K562 (cell line): ENCODE data around the gene ESPL1. TPM values are rescaled to one million over a fixed set of nuclear protein-coding genes. Genes with fewer than 3 reads are reported as not detected.

Experiments
- CHD1 ChIP-seq: fragments of 200-600 bp; sonication (generic); IDR thresholded peaks from one replicate; pipeline ENCODE4 v1.6.1; 2012; ENCODE audit warnings: mild to moderate bottlenecking, moderate library complexity, low read length, inconsistent platforms
- GATAD2B ChIP-seq: fragments of 450-650 bp; IDR thresholded peaks from 2 replicates; pipeline ENCODE4 v1.6.1; 2017; ENCODE audit warnings: mild to moderate bottlenecking, borderline replicate concordance
- HCFC1 ChIP-seq: IDR thresholded peaks from 2 replicates; pipeline ENCODE4 v1.6.1; 2012; ENCODE audit warnings: low read depth, low read length, improper control_type of control experiment
- POLR2A ChIP-seq: fragments of 450-650 bp; conservative IDR thresholded peaks from 2 replicates; pipeline ENCODE4 v1.6.1; 2016
- POLR3G ChIP-seq: IDR thresholded peaks from 2 replicates; pipeline ENCODE4 v1.6.1; 2011; ENCODE audit not compliant: insufficient read length, insufficient replicate concordance; ENCODE audit errors: extremely low read depth
- PRDM10 ChIP-seq: fragments of 450-650 bp; IDR thresholded peaks from 2 replicates; pipeline ENCODE4 v1.6.1; 2018; ENCODE audit not compliant: partially characterized antibody
- RAD51 ChIP-seq: fragments of 450-650 bp; IDR thresholded peaks from 2 replicates; pipeline ENCODE4 v1.7.1; 2016; ENCODE audit warnings: low read depth, mild to moderate bottlenecking, borderline replicate concordance
- REST ChIP-seq, 2 experiments: fragments of 450-650 bp; formaldehyde crosslinking in 1 of 2; IDR thresholded peaks; 2 replicates each; pipeline versions ENCODE4 v1.4.0 to v1.6.1; 2014 to 2020; ENCODE audit warnings: mild to moderate bottlenecking in 2 of 2, borderline replicate concordance in 1 of 2, low read depth in 1 of 2
- TOE1 ChIP-seq, 2 experiments: fragments of 450-650 bp in 1 of 2; sonication (generic) in 1 of 2; formaldehyde crosslinking in 1 of 2; IDR thresholded peaks; 2 replicates each; pipeline versions ENCODE4 v1.7.1 to v1.8.0; 2016 to 2022; ENCODE audit warnings: borderline replicate concordance in 2 of 2, mild to moderate bottlenecking in 2 of 2, antibody characterized with exemption in 1 of 2, inconsistent platforms in 1 of 2, low read depth in 1 of 2, missing genetic modification reagents in 1 of 2, moderate library complexity in 1 of 2
- U2AF2 ChIP-seq: fragments of 200-400 bp; formaldehyde crosslinking; optimal IDR thresholded peaks from 2 replicates; pipeline ENCODE3; 2017; ENCODE audit warnings: low read depth, mild to moderate bottlenecking, low read length
- ZNF175 ChIP-seq: fragments of 200-800 bp; sonication (Bioruptor generic); IDR thresholded peaks from 2 replicates; pipeline ENCODE4 v1.6.1; 2016; ENCODE audit warnings: low read depth, mild to moderate bottlenecking, missing genetic modification characterization, missing compliant biosample characterization
- ZNF644 ChIP-seq: fragments of 200-800 bp; sonication (Bioruptor generic); IDR thresholded peaks from 2 replicates; pipeline ENCODE4 v1.6.1; 2016; ENCODE audit warnings: low read depth, missing genetic modification characterization, missing compliant biosample characterization
- polyA plus RNA-seq, 8 experiments: library from polyadenylated mRNA; depleted of rRNA in 4 of 8; stranded (reverse) in 5 of 8; unstranded in 3 of 8; fragments of >200 nt; fragmentation: Nextera tagmentation in 2 of 8; fragmentation: Illumina TruSeq in 1 of 8; extraction: Ambion mirVana in 2 of 8; extraction: Trizol in 1 of 8; gene quantifications; 2 replicates each; pipeline versions ENCODE4 v1.2.1 to v1.2.3, GENCODE V29; 2011 to 2014; ENCODE audit warnings: inconsistent platforms in 1 of 8, missing spikeins in 1 of 8
- total RNA-seq, 7 experiments: library from RNA; depleted of rRNA in 6 of 7; stranded (reverse); fragments of >200 nt in 6 of 7; fragmentation: Illumina TruSeq in 2 of 7; extraction: Trizol in 2 of 7; gene quantifications; 2 replicates each; pipeline versions ENCODE4 v1.2.1 to v1.2.3, GENCODE V29; 2011 to 2021; ENCODE audit warnings: low replicate concordance in 1 of 7

Gene ESPL1
- total and polyA plus RNA-seq, 9 of the 15 experiments (the other 6 are each of a cell fraction or from before 2014, with no cell fraction given): 1.2 to 55.0 (median 18.7) TPM

- no peak for TF ChIP-seq POLR3G
- peak; percentile 91 for TF ChIP-seq RAD51
- no peak for TF ChIP-seq ZNF175 (CRISPR knock-in tag)
- TF ChIP-seq ZNF644 (tag): no peak
- TF ChIP-seq REST (IDR thresholded peaks at IDR 0.05; ENCODE audit: borderline replicate concordance): peak; percentile 64
- TF ChIP-seq REST (CRISPR knock-in tag; IDR thresholded peaks at IDR 0.05; ENCODE audit: low read depth): no peak
- no peak for TF ChIP-seq GATAD2B
- TF ChIP-seq U2AF2: no peak
- TF ChIP-seq TOE1 (IDR thresholded peaks at IDR 0.05; ENCODE audit: borderline replicate concordance): peak; percentile 94
- no peak for TF ChIP-seq TOE1 (CRISPR knock-in tag; IDR thresholded peaks at IDR 0.05; ENCODE audit: borderline replicate concordance, low read depth)
- peak; percentile 72 for TF ChIP-seq HCFC1
- peak; percentile 56 for TF ChIP-seq CHD1
- TF ChIP-seq PRDM10: no peak
- peak; percentile 79 for TF ChIP-seq POLR2A
Observed at GRCh38 chr12:53251477-53252348, 16.4 kb upstream of the ESPL1 start (continued).
